DMS79 (cell line): Measurements from ENCODE around the gene STMP1.

Experiments
- DNase-seq: peaks from one replicate; lab custom pipeline; 2025; lab: John Stamatoyannopoulos, UW

Gene STMP1

GRCh38 chr7:135697276-135698049 is 35.1 kb downstream of the STMP1 start:
- no peak for DNase-seq

GRCh38 chr7:135704074-135704473 is 41.8 kb downstream of the STMP1 start:
- DNase-seq, result no peak

- DNase-seq, result no peak
Observed at GRCh38 chr7:135704698-135705097, 42.4 kb downstream of the STMP1 start.

GRCh38 chr7:135706038-135706742 is 43.9 kb downstream of the STMP1 start:
- no peak for DNase-seq

GRCh38 chr7:135706858-135707569 is 44.7 kb downstream of the STMP1 start:
- DNase-seq, result no peak

- DNase-seq, result no peak
Observed at GRCh38 chr7:135707570-135707966, 45.3 kb downstream of the STMP1 start.

- no peak for DNase-seq
Observed at GRCh38 chr7:135708041-135708440, 45.7 kb downstream of the STMP1 start.

GRCh38 chr7:135709508-135709907 is 47.2 kb downstream of the STMP1 start:
- DNase-seq, result no peak

GRCh38 chr7:135710417-135711138 is 48.3 kb downstream of the STMP1 start:
- no peak for DNase-seq

GRCh38 chr7:135711139-135711469 is 48.8 kb downstream of the STMP1 start:
- no peak for DNase-seq

- DNase-seq, result peak; percentile 63
Observed at GRCh38 chr7:135712182-135712782, 50.0 kb downstream of the STMP1 start.

- no peak for DNase-seq
Observed at GRCh38 chr7:135712796-135713195, 50.5 kb downstream of the STMP1 start.

- DNase-seq, result no peak
Observed at GRCh38 chr7:135713836-135714470, 51.6 kb downstream of the STMP1 start.

- DNase-seq, result no peak
Observed at GRCh38 chr7:135714534-135715009, 52.3 kb downstream of the STMP1 start.

- no peak for DNase-seq
Observed at GRCh38 chr7:135715055-135715522, 52.8 kb downstream of the STMP1 start.

- no peak for DNase-seq
Observed at GRCh38 chr7:135715673-135716072, 53.4 kb downstream of the STMP1 start.

GRCh38 chr7:135716677-135717238 is 54.4 kb downstream of the STMP1 start:
- peak; percentile 77 for DNase-seq

- DNase-seq, result no peak
Observed at GRCh38 chr7:135717693-135718092, 55.4 kb downstream of the STMP1 start.

GRCh38 chr7:135718219-135718618 is 55.9 kb downstream of the STMP1 start:
- DNase-seq, result no peak

- DNase-seq, result no peak
Observed at GRCh38 chr7:135718794-135719437, 56.6 kb downstream of the STMP1 start.
